Erythroblast (primary cell): ENCODE results near the gene TSBP1.
A peak's percentile ranks its signal among the peaks of the same experiment; 100 is the strongest.
"Not testable (repeated sequence)": the region's sequence is repeated elsewhere in the genome, so short reads cannot be mapped to it uniquely, and the experiment has no call there.

Experiments
- DNase-seq, 2 experiments: peaks; one replicate each; lab custom pipeline; 2025; lab: John Stamatoyannopoulos, UW
- GATA1 ChIP-seq: IDR thresholded peaks from 2 replicates; pipeline ENCODE4 v1.6.1; 2011; ENCODE audit warnings: low read depth, mild to moderate bottlenecking, control low read depth, low read length, moderate library complexity
- POLR2A ChIP-seq: IDR thresholded peaks from 2 replicates; pipeline ENCODE4 v1.6.1; 2011; ENCODE audit warnings: mild to moderate bottlenecking, low read length

Gene TSBP1

DNA sequence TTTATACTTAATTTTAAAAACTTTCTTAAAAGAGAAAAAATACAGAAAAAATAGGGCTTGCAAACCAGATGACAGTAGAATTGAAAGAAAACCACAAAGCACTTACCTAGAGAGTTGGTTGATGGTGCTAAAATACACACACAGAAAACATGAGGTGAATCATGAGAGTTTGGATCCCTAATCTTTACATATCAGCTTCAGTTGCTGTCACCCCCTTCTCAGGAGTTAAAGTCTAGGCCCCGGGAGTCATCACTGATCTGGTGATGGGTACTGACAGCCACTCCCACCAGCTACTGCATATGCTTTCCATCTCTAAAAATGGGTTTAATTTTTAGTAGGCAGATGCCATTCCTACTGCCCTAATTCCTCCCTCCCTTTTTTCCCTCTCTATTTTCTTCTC is 16.7 kb downstream of the TSBP1 start:
- DNase-seq = peak in 1 of 2 experiments; percentile 11
- TF ChIP-seq GATA1 = no peak
- no peak for TF ChIP-seq POLR2A

DNA sequence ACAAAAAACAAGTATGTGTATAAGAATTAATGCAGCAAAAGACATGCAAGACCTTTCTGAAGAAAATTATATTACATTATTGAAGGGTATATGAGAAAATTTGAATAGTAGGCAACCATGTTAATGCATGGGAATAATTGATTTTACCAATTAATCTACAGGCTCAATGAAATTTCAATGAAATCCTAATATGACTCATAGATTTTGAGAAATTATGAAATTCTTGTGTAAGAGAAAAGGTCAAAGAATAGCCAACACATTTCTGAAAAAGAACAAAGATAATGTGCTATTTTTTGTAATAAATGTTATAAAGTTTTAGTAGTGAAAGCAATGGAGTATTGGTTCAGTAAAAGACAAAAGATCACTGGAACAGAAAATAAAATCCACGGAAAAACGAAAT is 18.4 kb downstream of the TSBP1 start:
- DNase-seq = no peak
- TF ChIP-seq POLR2A (no peak), GATA1 (no peak)

DNA sequence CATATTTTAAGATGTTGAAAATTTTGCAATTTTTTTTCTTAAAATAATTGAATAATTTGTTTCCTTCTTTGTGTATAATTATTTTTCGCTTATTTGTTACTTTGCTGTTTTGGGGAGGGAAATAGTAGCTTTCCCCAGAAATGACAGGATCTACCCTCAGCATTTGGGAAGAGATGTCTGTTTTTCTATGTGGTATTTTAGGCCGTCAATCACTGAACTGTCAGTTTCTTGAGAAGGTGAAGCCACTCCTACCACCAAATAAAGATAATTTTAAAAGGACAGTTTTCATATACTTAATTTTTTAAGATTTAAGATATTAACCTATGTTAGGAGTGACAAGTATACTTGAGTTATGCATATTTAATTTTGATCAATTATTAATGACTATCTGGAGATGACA is 31.5 kb downstream of the TSBP1 start:
- DNase-seq = no peak
- no peak for TF ChIP-seq GATA1
- no peak for TF ChIP-seq POLR2A

DNA sequence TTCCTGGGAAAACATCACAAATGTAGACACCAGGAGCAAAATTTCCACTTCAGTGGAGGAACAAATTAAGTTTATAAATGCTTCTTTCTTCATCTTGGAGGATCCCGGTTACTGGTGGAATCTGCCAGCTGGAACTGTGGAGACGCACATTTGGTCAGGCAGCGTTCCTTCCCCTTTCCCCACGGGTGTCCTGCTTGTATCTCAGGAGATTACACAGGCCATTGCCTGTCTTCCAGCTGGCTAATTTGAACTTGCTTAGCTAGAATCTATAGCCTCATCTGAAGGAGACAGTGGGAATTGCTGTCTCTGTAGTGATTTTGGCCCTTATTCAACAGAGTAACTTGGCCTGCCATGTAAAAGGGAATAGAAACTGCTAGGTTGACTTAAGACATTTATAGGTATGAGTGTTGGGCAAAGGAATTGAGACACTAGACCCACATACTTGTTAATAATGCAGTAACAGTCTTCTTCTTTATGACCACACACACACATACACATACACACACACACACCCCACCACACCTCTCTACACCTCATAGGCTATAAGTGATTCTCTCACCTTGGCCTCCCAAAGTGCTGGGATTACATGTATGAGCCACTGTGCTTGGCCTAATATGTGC is 34.4 kb downstream of the TSBP1 start:
- no peak for DNase-seq
- TF ChIP-seq POLR2A (no peak), GATA1 (no peak)

DNA sequence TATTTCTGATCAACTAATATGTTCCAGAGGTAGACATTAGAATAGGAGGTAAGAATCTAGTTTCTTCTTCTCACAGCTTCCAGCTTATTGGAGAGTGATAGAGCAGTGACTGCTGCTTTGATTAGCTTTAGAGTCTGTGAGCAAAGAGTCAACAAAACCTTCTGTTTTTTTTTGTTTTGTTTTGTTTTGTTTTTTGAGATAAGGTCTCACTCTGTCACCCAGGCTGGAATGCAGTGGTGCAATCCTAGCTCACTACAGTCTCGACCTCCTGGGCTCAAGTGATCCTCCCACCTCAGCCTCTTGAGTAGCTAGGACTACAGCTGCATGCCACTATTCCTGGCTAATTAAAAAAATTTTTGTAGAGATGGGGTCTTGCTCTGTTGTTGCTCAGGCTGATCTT is 39.3 kb downstream of the TSBP1 start:
- DNase-seq = no peak
- TF ChIP-seq POLR2A = no peak
- TF ChIP-seq GATA1 = no peak

DNA sequence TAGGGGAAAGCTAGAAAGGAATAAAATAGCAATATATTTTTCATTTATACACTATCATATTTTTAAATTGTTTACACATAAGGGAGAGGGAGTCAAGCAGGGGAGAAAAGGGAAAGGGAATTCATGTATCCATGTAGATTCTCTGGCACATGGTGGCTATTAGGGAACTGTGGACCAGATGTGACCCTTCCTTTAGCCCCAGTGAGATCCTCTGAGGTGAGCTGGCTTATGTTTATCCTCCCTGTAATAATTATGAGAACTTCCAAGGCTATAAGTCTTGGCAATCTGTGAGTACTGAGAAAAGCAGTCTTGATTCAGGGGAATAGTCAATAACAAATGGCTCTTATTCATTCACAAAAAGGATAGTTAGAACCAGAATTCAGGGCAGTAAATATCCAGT is 42.6 kb downstream of the TSBP1 start:
- TF ChIP-seq GATA1 (no peak), POLR2A (no peak)
- DNase-seq = no peak

DNA sequence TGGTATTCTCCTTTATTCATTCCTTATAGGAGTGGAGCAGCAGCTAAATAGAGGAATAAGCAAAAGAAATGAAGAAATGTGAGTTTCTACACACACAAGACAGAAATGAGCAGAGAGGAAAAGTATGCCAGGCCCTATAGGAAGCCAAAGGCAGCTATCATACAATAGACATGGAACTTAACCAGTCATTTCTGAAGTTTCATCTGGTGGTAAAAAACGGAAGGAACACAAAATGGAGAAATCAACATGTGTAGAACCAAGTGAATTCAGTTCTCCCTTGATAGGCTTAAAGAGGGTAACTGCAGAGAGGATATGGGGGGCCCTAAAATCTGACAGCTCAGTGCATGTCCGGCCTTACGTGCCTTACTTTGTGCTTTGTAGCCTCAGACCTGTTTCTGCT is 44.6 kb downstream of the TSBP1 start:
- TF ChIP-seq POLR2A (no peak), GATA1 (no peak)
- DNase-seq = no peak

DNA sequence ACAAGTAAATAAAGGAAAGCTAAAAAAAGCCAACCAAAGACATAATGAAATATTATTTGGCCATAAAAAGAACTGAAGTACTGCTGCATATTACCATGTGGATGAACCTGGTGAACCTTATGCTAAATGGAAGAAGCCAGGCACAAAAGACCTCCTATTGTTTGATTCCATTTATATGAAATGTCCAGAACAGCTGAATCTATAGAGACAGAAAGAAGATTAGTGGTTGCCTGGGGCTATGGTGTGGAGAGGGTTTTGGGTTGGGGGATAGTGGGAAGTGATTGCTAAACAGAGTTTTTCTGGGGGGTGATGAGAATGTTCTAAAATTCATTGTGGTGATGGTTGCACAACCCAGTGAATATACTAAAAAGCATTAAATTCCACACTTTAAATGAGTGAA is 53.2 kb downstream of the TSBP1 start:
- no peak for TF ChIP-seq GATA1
- TF ChIP-seq POLR2A = no peak
- no peak for DNase-seq

DNA sequence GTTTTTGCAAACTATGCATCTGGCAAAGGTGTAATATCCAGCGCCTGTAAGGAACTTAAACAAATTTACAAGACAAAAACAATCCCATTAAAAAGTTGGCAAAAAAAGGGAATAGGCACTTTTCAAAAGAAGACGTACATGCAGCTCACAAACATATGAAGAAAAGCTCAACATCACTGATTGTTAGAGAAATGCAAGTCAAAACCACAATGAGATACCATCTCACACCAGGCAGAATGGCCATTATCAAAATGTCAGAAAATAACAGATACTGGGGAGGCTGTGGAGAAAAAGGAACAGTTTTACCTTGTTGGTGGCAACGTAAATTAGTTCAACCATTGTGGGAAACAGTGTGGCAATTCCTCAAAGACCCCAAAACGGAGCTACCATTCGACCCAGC is 54.2 kb downstream of the TSBP1 start:
- TF ChIP-seq GATA1 = no peak
- TF ChIP-seq POLR2A = no peak
- DNase-seq = peak in 1 of 2 experiments; percentile 34

DNA sequence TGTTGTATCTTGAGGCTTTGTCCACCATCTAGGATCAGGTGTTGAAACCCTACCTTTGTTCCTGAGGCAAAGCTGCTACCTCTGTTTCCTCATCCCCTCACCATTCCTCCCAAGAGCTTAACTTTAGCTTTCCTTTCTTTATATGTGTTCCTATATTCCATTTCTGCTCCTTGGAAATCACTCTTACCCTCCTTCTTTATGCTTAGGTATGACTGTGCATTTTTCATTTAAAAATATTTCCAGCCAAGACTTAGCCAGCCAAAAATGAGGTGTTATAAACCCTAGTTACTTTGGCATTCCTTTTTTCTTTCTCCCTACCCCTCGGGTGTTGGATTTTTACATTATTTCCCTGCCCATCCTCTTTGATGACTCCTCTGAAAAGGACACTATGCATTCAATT is 57.7 kb downstream of the TSBP1 start:
- TF ChIP-seq GATA1 (no peak), POLR2A (no peak)
- no peak for DNase-seq

DNA sequence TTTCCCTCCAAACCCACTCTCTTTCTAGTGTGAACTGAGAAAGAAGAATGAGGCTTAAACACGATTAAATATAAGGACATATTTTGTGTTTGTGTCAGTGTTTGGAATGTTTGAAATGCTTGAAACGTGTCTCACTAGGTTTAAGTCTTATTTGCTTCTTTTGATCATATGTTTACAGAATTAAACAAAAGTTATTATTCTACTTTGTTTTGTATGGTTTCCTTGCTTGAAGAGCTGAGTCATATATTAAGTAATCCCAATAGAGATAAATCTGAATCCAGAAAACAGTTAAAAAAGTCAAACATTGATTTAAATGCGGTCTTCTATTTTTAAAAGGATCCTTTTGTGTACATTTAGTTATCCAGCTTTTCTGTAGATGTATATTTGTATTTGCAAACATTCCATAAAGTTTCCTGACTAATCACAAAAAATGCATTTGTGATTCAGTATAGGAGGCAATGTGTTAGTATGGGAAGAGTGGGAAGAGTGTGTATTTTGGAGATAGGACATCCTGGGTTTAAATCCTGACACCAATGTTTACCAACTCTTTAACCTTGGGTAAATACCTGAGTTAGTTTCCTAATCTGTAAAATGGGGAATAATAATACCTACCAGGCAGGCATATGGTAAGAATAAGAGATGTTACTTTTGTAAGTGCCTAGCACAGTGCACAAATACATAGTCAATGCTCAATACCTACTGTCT is 72.9 kb downstream of the TSBP1 start:
- TF ChIP-seq GATA1 = no peak
- no peak for TF ChIP-seq POLR2A
- no peak for DNase-seq

DNA sequence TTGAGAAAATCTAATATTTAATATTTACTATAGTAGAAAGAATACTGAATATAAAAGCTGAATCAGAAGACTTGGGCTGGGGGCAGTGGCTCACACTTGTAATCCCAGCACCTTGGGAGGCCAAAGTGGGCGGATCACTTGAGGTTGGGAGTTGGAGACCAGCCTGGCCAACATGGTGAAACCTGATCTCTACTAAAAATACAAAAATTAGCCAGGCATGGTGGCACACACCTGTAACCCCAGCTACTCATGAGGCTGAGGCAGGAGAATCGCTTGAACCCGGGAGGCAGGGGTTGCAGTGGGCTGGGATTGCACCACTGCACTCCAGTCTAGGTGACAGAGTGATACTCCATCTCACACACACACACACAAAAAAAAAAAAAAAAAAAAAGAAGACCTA is 76.7 kb downstream of the TSBP1 start:
- DNase-seq = not testable (repeated sequence)

DNA sequence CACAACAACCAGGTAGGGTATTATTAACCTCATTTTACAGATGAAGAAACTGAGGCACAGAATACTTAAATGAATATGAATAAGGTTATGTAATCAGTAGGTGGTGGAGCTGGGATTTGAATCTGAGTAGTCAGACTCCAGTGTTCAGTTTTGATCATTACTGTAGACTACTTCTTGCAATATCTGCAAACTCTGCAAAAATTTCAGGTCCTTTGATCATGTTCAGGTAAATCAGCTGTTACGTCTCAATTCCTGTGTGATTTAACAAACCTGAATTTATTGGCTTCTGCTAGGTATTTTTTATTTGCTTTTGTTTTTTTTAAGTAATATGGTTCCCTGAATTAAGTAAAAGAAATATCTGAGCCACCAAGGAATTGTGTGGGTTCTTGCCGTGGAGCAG is 77.1 kb downstream of the TSBP1 start:
- DNase-seq = no peak
- TF ChIP-seq POLR2A = no peak
- TF ChIP-seq GATA1 = no peak

DNA sequence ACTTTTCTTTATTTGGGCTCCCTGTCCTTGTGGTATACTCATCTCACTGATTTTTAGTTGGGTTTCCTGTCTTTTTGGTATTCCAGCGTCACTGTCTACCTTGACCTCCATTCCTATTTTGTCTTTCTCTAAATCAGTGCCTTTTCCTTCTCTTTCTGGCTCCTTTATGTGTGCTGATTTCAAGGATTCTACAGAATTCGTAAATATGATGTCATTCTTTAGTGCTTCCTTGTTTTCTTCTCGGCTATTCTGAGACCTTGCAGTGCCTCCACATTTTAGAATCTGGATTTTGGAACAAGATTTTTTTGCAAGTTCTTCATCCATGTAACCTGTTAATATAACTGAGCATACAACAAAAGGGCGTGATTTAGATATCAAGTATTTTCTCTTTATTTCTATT is 78.0 kb downstream of the TSBP1 start:
- DNase-seq = no peak
- TF ChIP-seq POLR2A (no peak), GATA1 (no peak)

DNA sequence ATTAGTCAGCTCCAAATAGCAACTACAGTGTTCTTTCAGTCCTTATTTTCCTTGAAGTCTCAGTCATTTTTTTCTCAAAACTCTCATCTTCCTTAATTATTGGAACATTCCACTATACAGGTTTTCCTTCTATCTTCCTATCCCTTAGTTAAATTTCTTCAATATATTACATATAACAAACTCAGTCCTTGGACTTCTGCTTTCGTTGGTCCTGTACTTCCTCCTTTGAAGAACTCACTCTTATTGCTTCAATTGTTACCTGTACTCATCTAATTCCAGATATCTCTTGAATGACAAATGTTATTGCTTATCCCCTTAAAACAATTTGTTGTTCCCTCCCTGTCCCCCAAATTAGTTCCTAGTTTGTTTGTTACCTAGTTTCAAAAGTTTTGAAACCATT is 80.2 kb downstream of the TSBP1 start:
- no peak for DNase-seq
- TF ChIP-seq POLR2A (no peak), GATA1 (no peak)

DNA sequence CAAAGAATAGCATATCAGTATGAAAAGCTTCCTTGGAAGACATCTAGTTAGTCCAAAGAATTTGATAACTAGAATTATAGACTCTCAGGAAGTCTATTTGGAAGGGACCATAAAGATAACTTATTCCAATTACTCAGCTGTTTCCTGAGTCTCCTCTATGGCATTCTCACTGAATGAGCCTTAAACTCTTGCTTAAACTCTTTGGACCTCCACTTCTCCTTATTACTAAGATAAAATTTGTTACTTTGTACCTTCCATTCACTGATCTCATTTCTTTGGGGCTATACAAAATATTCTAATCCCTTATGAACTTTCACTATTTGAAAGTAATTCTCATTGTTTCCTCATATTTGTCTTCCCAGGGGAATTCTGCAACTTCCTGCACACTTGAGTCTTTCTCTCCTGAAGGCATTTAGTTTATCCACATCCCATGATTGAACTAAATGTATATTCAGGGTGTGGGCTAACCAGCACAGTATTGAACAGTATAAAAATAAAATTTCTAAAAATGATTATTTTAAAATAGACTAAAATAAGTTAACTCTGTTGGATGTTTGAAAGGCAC is 80.7 kb downstream of the TSBP1 start:
- no peak for DNase-seq
- TF ChIP-seq GATA1 (no peak), POLR2A (no peak)
